ENCODE measurements around the gene CYBB. TPM values are rescaled to one million over a fixed set of nuclear protein-coding genes. Genes with fewer than 3 reads are reported as not detected.

Gene CYBB
- polyA plus RNA-seq, 1 donor: 12.6 TPM

- DNase-seq: no peak
Observed at GRCh38 chrX:37783305-37783704, 3.4 kb downstream of the CYBB start.

GRCh38 chrX:37785569-37785968, 5.7 kb downstream of the CYBB start:
- no peak for DNase-seq

GRCh38 chrX:37786624-37787422, 7.0 kb downstream of the CYBB start:
- DNase-seq: no peak

- no peak for DNase-seq
Observed at GRCh38 chrX:37787423-37787869, 7.6 kb downstream of the CYBB start.

- DNase-seq: no peak
Observed at GRCh38 chrX:37796310-37796709, 16.5 kb downstream of the CYBB start.

GRCh38 chrX:37796805-37797204, 16.9 kb downstream of the CYBB start:
- no peak for DNase-seq

- DNase-seq: no peak
Observed at GRCh38 chrX:37799936-37800335, 20.1 kb downstream of the CYBB start.

- no peak for DNase-seq
Observed at GRCh38 chrX:37800717-37801116, 20.9 kb downstream of the CYBB start.

GRCh38 chrX:37802028-37802427, 22.2 kb downstream of the CYBB start:
- no peak for DNase-seq

GRCh38 chrX:37803057-37803456, 23.2 kb downstream of the CYBB start:
- no peak for DNase-seq

- DNase-seq: no peak
Observed at GRCh38 chrX:37809970-37810369, 30.1 kb downstream of the CYBB start.

GRCh38 chrX:37812110-37812509, 32.3 kb downstream of the CYBB start:
- DNase-seq: no peak

- no peak for DNase-seq
Observed at GRCh38 chrX:37813570-37813969, 33.7 kb downstream of the CYBB start.

GRCh38 chrX:37815366-37815765, 35.5 kb downstream of the CYBB start:
- no peak for DNase-seq

- DNase-seq: no peak
Observed at GRCh38 chrX:37816766-37817165, 36.9 kb downstream of the CYBB start.

- no peak for DNase-seq
Observed at GRCh38 chrX:37817176-37817575, 37.3 kb downstream of the CYBB start.

- DNase-seq: no peak
Observed at GRCh38 chrX:37817579-37817978, 37.7 kb downstream of the CYBB start.

- DNase-seq: no peak
Observed at GRCh38 chrX:37818031-37818430, 38.2 kb downstream of the CYBB start.

- no peak for DNase-seq
Observed at GRCh38 chrX:37820646-37821045, 40.8 kb downstream of the CYBB start.

- no peak for DNase-seq
Observed at GRCh38 chrX:37824491-37825214, 44.8 kb downstream of the CYBB start.

GRCh38 chrX:37825215-37825842, 45.5 kb downstream of the CYBB start:
- peak; percentile 42 for DNase-seq

GRCh38 chrX:37829721-37830120, 49.9 kb downstream of the CYBB start:
- DNase-seq: no peak

- DNase-seq: no peak
Observed at GRCh38 chrX:37830371-37830770, 50.5 kb downstream of the CYBB start.

Data from left kidney (tissue), 2 donors.